Measurements from ENCODE around the gene VDAC1. TPM values are rescaled to one million over a fixed set of nuclear protein-coding genes. Genes with fewer than 3 reads are reported as not detected.

Gene VDAC1
- total RNA-seq, 4 donors from 2014 or later: 84.4 to 121 (median 112) TPM

GRCh38 chr5:133925269-133925668 lies 79.5 kb downstream of the VDAC1 start:
- no peak for TF ChIP-seq CTCF (IDR thresholded peaks at IDR 0.05; ENCODE audit: low read depth)

GRCh38 chr5:133924221-133924920 lies 80.4 kb downstream of the VDAC1 start:
- no peak for TF ChIP-seq CTCF (IDR thresholded peaks at IDR 0.05; ENCODE audit: low read depth)

- no peak for TF ChIP-seq CTCF (IDR thresholded peaks at IDR 0.05; ENCODE audit: low read depth)
Observed at GRCh38 chr5:133921979-133922378, 82.8 kb downstream of the VDAC1 start.

Other genes with a start within 250 kb of the VDAC1 start
- 10 to 100 TPM; 32.2 to 66.0 (median 44.2) TPM for gene C5orf15, start 36.4 kb downstream of the VDAC1 start, total RNA-seq
- 1 to 10 TPM in 3 of 4 donors, under 1 TPM in 1; 0.98 to 6.6 (median 2.6) TPM for gene TCF7, start 109.7 kb upstream of the VDAC1 start, total RNA-seq
- gene SKP1, start 172.0 kb upstream of the VDAC1 start, total RNA-seq: 100 to 1,000 TPM; 132 to 336 (median 244) TPM
- 100 to 1,000 TPM in 2 of 4 donors, 10 to 100 TPM in 2; 63.6 to 133 (median 111) TPM for gene PPP2CA, start 221.1 kb upstream of the VDAC1 start, total RNA-seq